ENCODE measurements around the gene MEIOB. TPM values are rescaled to one million over a fixed set of nuclear protein-coding genes. Genes with fewer than 3 reads are reported as not detected.
A peak's percentile ranks its signal among the peaks of the same experiment; 100 is the strongest.

Gene MEIOB
- total RNA-seq, 1 experiment from 2014 or later = 1.3 TPM

DNA sequence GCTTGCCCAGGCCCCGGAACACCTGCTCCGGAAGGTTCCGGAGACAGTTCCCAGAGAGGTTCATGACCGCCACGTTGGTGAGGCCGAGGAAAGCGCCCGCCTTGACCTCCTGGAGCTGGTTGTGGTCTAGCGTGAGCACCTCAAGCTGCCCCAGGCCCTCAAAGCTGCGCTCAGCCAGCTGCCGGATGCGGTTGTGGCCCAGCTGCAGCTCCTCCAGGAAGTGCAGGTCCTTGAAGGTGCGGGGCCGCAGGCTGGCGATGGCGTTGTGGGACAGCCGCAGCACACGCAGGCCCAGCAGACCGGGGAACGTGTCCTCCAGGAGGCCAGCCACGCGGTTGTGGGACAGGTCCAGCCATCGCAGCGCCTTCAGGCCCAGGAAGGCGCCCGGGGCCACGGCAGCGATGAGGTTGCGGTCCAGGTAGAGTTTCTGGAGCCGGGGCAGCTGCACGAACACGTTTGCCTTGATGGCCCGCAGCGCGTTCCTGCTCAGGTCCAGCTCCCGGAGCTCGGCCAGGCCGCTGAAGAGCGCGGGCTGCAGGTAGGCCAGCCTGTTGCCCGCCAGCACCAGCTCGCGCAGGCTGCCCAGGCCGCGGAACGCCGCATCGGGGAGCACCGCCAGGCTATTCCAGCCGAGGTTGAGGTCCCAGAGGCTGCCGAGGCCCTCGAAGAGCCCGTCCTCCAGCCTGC lies 80.6 kb downstream of the MEIOB start:
- no peak overlapping the region for H2AFZ ChIP-seq (ENCODE audit: low read length)
- H3K23me2 ChIP-seq (ENCODE audit: insufficient read length, low read depth, low read length, poor library complexity, severe bottlenecking) = no peaks in the 10 kb centered on the region
- H2BK12ac ChIP-seq (ENCODE audit: insufficient read length, low read depth, low read length) = no peak overlapping the region
- H3K79me2 ChIP-seq (ENCODE audit: insufficient read depth, low read length) = peaks cover 2% of the 10 kb centered on the region; the same call in 1 of the 2 replicates
- H2BK15ac ChIP-seq (ENCODE audit: low read depth, low read length) = no peak overlapping the region
- H3T11ph ChIP-seq (ENCODE audit: low read length) = no peak overlapping the region
- H3K9me3 ChIP-seq (ENCODE audit: control insufficient read depth, low read depth, low read length) = no peaks in the 10 kb centered on the region
- no peak overlapping the region for H3K18ac ChIP-seq (ENCODE audit: insufficient read length, low read depth, low read length)
- H3K23ac ChIP-seq (ENCODE audit: insufficient read length, low read depth, low read length) = no peak overlapping the region
- no peak overlapping the region for H2AK5ac ChIP-seq (ENCODE audit: insufficient read length, low read length)
- Mint-ChIP-seq H3K4me1 (no peaks in the 10 kb centered on the region), H3K9me3 (0 out of 5 replicates have a peak, but pooled peaks cover 0 to under 1% of the 10 kb centered on the region in 2 experiments), H3K36me3 (ENCODE audit: insufficient read depth in 1 of 3, low read depth in 3 of 3) (peaks cover 4 to 12% (median 5%) of the 10 kb centered on the region in 3 experiments), H3K27me3 (ENCODE audit: low read depth) (no peaks in the 10 kb centered on the region), H3K27ac (no peak overlapping the region), H3K4me3 (no peak overlapping the region)
- no peak overlapping the region for H2BK20ac ChIP-seq (ENCODE audit: low read depth, low read length, poor library complexity, severe bottlenecking)
- no peak overlapping the region for H3K56ac ChIP-seq (ENCODE audit: insufficient read length, low read depth, low read length)
- no peak overlapping the region for H2BK5ac ChIP-seq (ENCODE audit: insufficient read length, low read length)
- no peaks in the 10 kb centered on the region for H3K79me1 ChIP-seq (ENCODE audit: insufficient read depth, low read depth, low read length, poor library complexity, severe bottlenecking)
- no peak overlapping the region for H3K27ac ChIP-seq (ENCODE audit: insufficient read length, low read depth, low read length)
- no peak overlapping the region for H3K9ac ChIP-seq (ENCODE audit: extremely low read depth, insufficient read length, low read length)
- no peak overlapping the region for H4K91ac ChIP-seq (ENCODE audit: insufficient read length, low read depth, low read length)
- no peaks in the 10 kb centered on the region for H3K4me1 ChIP-seq (ENCODE audit: insufficient read depth, low read length)
- TF ChIP-seq, protein P1, sequence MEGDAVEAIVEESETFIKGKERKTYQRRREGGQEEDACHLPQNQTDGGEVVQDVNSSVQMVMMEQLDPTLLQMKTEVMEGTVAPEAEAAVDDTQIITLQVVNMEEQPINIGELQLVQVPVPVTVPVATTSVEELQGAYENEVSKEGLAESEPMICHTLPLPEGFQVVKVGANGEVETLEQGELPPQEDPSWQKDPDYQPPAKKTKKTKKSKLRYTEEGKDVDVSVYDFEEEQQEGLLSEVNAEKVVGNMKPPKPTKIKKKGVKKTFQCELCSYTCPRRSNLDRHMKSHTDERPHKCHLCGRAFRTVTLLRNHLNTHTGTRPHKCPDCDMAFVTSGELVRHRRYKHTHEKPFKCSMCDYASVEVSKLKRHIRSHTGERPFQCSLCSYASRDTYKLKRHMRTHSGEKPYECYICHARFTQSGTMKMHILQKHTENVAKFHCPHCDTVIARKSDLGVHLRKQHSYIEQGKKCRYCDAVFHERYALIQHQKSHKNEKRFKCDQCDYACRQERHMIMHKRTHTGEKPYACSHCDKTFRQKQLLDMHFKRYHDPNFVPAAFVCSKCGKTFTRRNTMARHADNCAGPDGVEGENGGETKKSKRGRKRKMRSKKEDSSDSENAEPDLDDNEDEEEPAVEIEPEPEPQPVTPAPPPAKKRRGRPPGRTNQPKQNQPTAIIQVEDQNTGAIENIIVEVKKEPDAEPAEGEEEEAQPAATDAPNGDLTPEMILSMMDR (conservative IDR thresholded peaks at IDR 0.05) = no peak
- no peak overlapping the region for H4K8ac ChIP-seq (replicated peaks; ENCODE audit: insufficient read length, low read depth, low read length)
- DNase-seq = peak; percentile 31
- no peak overlapping the region for H2BK120ac ChIP-seq (ENCODE audit: low read depth, low read length, poor library complexity, severe bottlenecking)
- no peaks in the 10 kb centered on the region for H3K27me3 ChIP-seq (ENCODE audit: insufficient read depth, low read length)
- no CpG with 5 or more reads among the region's 53 CpGs for WGBS (ENCODE audit: extremely low coverage, insufficient read length, low lambda C conversion rate)
- H3K4me2 ChIP-seq (ENCODE audit: insufficient read depth, insufficient read length, low read length) = no peak overlapping the region
- no peak overlapping the region for H4K5ac ChIP-seq (ENCODE audit: insufficient read length, low read depth, low read length)
- no peaks in the 10 kb centered on the region for H4K20me1 ChIP-seq (ENCODE audit: control insufficient read depth, insufficient read depth, insufficient read length)
- no peak overlapping the region for H3K4ac ChIP-seq (ENCODE audit: low read depth, low read length)
- no peak overlapping the region for H3K14ac ChIP-seq (ENCODE audit: insufficient read depth, low read length)

Measured in H9 (cell line).